ENCODE results near the gene TMEM184A. TPM values are rescaled to one million over a fixed set of nuclear protein-coding genes. Genes with fewer than 3 reads are reported as not detected.
A peak's percentile ranks its signal among the peaks of the same experiment; 100 is the strongest.
"Not testable (repeated sequence)": the region's sequence is repeated elsewhere in the genome, so short reads cannot be mapped to it uniquely, and the experiment has no call there.

The TMEM184A gene
- total RNA-seq, 2 donors from 2014 or later = 1.5 TPM; not detected in 1

DNA sequence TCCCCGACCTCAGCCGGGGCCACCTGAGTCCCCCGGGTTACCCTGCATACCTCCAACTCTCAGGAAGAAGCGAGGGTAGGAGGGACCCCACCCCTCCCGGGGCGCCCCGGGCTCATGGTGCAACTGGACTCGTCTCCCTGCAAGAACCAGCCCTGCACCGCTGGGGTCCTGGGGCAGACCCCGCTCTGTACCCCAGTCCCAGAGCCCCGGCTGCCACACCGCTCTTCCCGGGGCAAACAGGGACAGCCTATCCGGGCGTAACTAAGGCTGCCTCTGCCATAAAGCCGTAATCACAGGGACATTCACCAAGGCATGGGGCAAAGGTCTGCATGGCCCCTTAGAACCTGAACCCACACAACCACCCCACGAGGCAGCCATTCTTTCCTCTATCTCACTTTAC lies 32.2 kb downstream of the TMEM184A start:
- Histone ChIP-seq H3K36me3 (no peaks in the 10 kb centered on the region), H3K4me3 (no peak overlapping the region), H3K9me3 (no peaks in the 10 kb centered on the region), H3K27ac (no peak overlapping the region), H3K27me3 (replicated peaks; ENCODE audit: insufficient read depth) (no peaks in the 10 kb centered on the region), H3K4me1 (ENCODE audit: control insufficient read depth in 1 of 2, low read depth in 2 of 2) (peaks cover 0 to 8% of the 10 kb centered on the region in 2 donors)
- DNase-seq (ENCODE audit: low spot score) = no peak
- no peak for ATAC-seq (ENCODE audit: insufficient number of reproducible peaks, low FRiP score, low read depth)
- TF ChIP-seq, protein P1, sequence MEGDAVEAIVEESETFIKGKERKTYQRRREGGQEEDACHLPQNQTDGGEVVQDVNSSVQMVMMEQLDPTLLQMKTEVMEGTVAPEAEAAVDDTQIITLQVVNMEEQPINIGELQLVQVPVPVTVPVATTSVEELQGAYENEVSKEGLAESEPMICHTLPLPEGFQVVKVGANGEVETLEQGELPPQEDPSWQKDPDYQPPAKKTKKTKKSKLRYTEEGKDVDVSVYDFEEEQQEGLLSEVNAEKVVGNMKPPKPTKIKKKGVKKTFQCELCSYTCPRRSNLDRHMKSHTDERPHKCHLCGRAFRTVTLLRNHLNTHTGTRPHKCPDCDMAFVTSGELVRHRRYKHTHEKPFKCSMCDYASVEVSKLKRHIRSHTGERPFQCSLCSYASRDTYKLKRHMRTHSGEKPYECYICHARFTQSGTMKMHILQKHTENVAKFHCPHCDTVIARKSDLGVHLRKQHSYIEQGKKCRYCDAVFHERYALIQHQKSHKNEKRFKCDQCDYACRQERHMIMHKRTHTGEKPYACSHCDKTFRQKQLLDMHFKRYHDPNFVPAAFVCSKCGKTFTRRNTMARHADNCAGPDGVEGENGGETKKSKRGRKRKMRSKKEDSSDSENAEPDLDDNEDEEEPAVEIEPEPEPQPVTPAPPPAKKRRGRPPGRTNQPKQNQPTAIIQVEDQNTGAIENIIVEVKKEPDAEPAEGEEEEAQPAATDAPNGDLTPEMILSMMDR (IDR thresholded peaks at IDR 0.05) = no peak

DNA sequence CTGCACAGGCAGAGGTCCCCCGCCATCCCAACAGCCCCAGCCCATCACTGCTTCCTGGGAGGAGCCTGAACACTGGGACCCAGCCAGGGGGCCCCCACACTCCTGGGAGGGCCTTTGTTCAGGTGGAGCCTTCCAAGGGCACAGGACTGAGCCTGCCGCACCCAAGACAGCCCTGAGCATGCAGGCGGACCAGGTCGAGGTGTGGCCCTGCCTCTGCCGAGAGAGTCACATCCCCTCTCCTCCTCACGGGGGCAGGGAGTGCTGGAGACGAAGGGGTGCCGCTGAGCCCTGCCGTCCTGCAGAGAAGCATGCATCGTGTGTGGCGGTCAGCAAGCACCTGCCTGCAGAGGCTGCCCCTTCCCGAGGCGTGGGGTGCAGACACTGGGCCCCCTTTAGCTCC lies 32.8 kb downstream of the TMEM184A start:
- no peak overlapping the region for H3K27ac ChIP-seq
- no peaks in the 10 kb centered on the region for H3K9me3 ChIP-seq
- H3K4me1 ChIP-seq (ENCODE audit: control insufficient read depth in 1 of 2, low read depth in 2 of 2) = peaks cover 0 to 8% of the 10 kb centered on the region in 2 donors
- H3K27me3 ChIP-seq (replicated peaks; ENCODE audit: insufficient read depth) = no peaks in the 10 kb centered on the region
- DNase-seq (ENCODE audit: low spot score) = no peak
- no peak overlapping the region for H3K4me3 ChIP-seq
- no peak for ATAC-seq (ENCODE audit: insufficient number of reproducible peaks, low FRiP score, low read depth)
- no peaks in the 10 kb centered on the region for H3K36me3 ChIP-seq
- TF ChIP-seq, protein P1 (IDR thresholded peaks at IDR 0.05) = no peak

DNA sequence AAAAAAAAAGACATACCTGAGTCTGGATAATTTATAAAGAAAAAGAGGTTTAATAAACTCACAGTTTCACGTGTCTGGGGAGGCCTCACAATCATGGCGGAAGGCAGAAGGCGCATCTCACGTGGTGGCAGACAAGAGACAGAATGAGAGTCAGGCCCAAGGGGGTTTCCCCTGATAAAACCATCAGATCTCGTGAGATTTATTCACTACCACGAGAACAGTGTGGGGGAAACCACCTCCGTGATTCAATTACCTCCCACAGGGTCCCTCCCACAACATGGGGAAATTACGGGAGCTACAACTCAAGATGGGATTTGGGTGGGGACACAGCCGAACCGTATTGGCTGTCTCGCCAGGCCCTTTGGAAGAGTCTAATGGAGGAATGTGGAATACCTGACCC lies 34.5 kb downstream of the TMEM184A start:
- Histone ChIP-seq H3K4me3 (no peak overlapping the region), H3K36me3 (no peaks in the 10 kb centered on the region), H3K27me3 (replicated peaks; ENCODE audit: insufficient read depth) (no peaks in the 10 kb centered on the region), H3K4me1 (ENCODE audit: control insufficient read depth in 1 of 2, low read depth in 2 of 2) (peaks cover 0 to 8% of the 10 kb centered on the region in 2 donors), H3K9me3 (no peaks in the 10 kb centered on the region), H3K27ac (no peak overlapping the region)
- TF ChIP-seq, protein P1 (IDR thresholded peaks at IDR 0.05) = no peak
- ATAC-seq (ENCODE audit: insufficient number of reproducible peaks, low FRiP score, low read depth) (no peak), DNase-seq (ENCODE audit: low spot score) (no peak)

DNA sequence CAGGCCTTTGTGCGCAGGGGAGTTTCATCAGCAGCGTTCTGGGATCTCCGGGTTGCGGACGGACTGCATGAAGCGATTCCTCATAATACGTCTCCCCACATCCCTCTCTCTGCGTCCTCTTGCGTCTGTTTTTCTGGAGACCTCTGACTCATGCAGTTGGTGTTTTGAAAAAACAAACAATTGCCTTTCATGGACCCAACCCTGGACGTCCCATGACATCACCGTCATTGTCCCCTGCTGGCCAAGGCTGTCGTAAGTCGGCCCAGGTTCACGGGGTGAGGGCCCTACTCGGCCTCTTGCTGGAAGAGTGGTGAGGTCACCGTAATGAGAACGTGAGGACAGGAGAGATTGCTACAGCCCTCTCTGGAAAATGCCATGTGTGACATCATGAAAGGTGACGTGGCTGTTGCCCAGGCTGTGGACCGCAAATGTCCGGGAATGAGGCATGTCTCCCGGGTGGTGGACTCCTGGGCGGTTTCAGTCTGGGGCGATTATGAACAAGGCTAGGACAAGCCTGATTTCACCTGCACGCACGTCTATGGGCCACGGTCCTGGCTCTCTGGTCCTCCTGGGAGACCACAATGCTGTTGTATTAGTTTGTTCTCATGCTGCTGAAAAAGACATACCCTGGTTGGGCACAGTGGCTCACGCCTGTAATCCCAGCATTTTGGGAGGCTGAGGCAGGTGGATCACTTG lies 35.3 kb downstream of the TMEM184A start:
- DNase-seq (ENCODE audit: low spot score) (no peak), ATAC-seq (ENCODE audit: insufficient number of reproducible peaks, low FRiP score, low read depth) (peak; percentile 77)
- Histone ChIP-seq H3K9me3 (no peaks in the 10 kb centered on the region), H3K4me3 (no peak overlapping the region), H3K36me3 (no peaks in the 10 kb centered on the region), H3K27me3 (replicated peaks; ENCODE audit: insufficient read depth) (no peaks in the 10 kb centered on the region), H3K27ac (peak overlapping the region in 1 of 2 donors; percentile 17), H3K4me1 (ENCODE audit: control insufficient read depth in 1 of 2, low read depth in 2 of 2) (peaks cover 0 to 8% of the 10 kb centered on the region in 2 donors)
- TF ChIP-seq, protein P1 (IDR thresholded peaks at IDR 0.05) = no peak

DNA sequence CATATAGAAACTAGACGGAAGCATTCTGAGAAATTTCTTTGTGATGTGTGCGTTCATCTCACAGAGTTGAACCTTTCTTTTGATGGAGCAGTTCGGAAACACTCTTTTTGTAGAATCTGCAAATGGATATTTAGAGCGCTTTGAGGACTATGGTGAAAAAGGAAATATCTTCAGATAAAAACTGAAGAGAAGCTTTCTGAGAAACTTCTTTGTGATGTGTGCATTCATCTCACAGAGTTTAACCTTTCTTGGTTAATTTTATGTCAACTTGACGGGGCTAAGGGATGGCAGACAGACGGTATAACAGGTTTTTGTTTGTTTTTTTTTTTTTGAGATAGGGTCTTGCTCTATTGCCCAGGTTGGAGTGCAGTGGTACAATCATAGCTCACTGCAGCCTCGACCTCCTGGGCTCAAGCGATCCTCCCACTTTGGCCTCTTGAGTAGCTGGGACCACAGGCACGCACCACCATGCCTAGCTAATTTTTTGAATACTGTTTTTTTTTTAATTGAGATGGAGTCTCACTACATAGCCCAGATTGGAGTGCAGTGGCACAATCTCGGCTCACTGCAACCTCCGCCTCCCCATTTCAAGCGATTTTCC lies 36.6 kb downstream of the TMEM184A start:
- not testable (repeated sequence) for H3K27ac ChIP-seq; H3K36me3 ChIP-seq; DNase-seq (ENCODE audit: low spot score); ATAC-seq (ENCODE audit: insufficient number of reproducible peaks, low FRiP score, low read depth); H3K4me3 ChIP-seq; H3K9me3 ChIP-seq; H3K27me3 ChIP-seq (replicated peaks; ENCODE audit: insufficient read depth)
- peaks cover 0 to 11% of the 10 kb centered on the region in 2 donors for H3K4me1 ChIP-seq (ENCODE audit: control insufficient read depth in 1 of 2, low read depth in 2 of 2)

Measured in thoracic aorta (tissue), 2 donors.